GM12878 (cell line): ENCODE results near the gene MT1E.

ENCODE experiments used
- GABPA ChIP-seq: IDR thresholded peaks from 2 replicates; pipeline ENCODE4 v1.6.1; 2014; ENCODE audit warnings: antibody characterized with exemption, low read depth, mild to moderate bottlenecking, inconsistent platforms
- NR2C2 ChIP-seq: IDR thresholded peaks from 2 replicates; pipeline ENCODE4 v1.6.1; 2011; ENCODE audit warnings: borderline replicate concordance, low read depth; ENCODE audit not compliant: control insufficient read depth, insufficient read length

DNA sequence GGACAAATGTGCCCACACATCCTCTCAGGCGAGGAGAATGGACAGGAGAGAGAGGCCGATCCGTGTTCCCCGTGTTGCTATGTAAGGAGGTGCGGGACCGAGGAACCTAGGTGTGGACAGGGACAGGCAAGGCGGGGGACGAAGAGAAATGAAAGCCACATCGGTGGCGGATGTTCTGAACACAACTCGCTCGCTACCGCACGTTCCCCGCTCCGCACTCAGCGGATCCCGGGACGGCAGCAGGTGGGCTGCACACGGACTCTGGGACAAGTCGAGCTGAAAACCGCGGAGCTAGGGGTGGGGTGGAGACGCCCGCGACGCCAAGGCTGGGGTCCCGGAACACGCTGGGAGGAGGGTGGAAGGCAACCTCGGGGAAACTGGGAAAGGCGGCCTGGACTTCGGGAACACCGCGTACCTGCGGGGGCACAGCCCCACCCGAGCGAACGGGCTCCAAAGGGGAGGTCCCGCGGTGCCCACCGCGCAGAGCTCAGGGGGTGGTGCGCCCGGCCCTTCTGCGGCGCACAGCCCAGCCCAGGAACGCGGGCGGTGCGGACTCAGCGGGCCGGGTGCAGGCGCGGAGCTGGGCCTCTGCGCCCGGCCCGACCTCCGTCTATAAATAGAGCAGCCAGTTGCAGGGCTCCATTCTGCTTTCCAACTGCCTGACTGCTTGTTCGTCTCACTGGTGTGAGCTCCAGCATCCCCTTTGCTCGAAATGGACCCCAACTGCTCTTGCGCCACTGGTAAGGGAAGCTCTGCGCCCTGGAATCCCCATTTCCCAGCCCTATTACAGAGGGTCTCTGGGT is at the start of gene MT1E:
- no peak for TF ChIP-seq GABPA
- no peak for TF ChIP-seq NR2C2
